Muscle layer of colon (tissue), 2 donors: Measurements from ENCODE around the gene LHX6.

ENCODE experiments used
- H3K27ac ChIP-seq: one replicate; pipeline ENCODE4 v1.7.0; 2013; ENCODE audit warnings: low read depth, mild to moderate bottlenecking, low read length, moderate library complexity
- H3K27me3 ChIP-seq, 2 donors: one replicate each; pipeline ENCODE4 v1.7.0; 2013; ENCODE audit warnings: low read length in 2 of 2, mild to moderate bottlenecking in 2 of 2; ENCODE audit not compliant: insufficient read depth in 2 of 2, control insufficient read depth in 1 of 2
- H3K36me3 ChIP-seq: one replicate; pipeline ENCODE4 v1.7.0; 2013; ENCODE audit warnings: mild to moderate bottlenecking, low read length; ENCODE audit not compliant: insufficient read depth
- H3K4me1 ChIP-seq: one replicate; pipeline ENCODE4 v1.7.0; 2013; ENCODE audit warnings: mild to moderate bottlenecking, low read length; ENCODE audit not compliant: insufficient read depth
- H3K4me3 ChIP-seq, 2 donors: one replicate each; pipeline ENCODE4 v1.7.0; 2013; ENCODE audit warnings: low read length in 2 of 2, low read depth in 1 of 2, mild to moderate bottlenecking in 1 of 2, moderate library complexity in 1 of 2
- H3K9ac ChIP-seq: one replicate; pipeline ENCODE4 v1.7.0; 2013; ENCODE audit warnings: low read length
- H3K9me3 ChIP-seq: one replicate; pipeline ENCODE4 v1.7.0; 2013; ENCODE audit warnings: mild to moderate bottlenecking, low read length
- donor health status: abdominal sarcoma.
- donor health status: Adenocarcinoma of cecum.

The LHX6 gene

DNA sequence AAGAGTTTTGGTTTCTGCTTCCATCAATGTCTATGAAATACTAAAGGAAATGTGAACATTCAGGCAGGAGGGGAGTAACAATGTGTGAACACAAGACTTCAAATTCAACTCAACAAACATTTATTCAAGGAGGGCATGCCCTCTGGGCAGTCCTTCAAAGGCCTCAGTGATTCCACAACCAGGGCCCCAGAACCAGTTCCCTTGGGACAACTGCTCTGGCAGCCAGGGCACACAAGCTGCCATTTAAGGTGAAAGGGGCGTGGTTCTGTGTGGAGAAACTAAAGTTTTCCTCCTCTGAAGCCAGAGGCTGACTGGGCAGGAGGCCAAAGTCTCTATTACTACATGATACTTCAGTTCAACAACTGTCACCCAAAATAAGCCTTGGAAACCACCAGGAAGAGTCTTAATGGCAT lies 32.7 kb upstream of the LHX6 start:
- Histone ChIP-seq H3K4me3 (no peak overlapping the region), H3K27ac (no peak overlapping the region), H3K27me3 (no peaks in the 10 kb centered on the region), H3K9me3 (no peaks in the 10 kb centered on the region), H3K9ac (no peak overlapping the region), H3K4me1 (peaks cover 43% of the 10 kb centered on the region), H3K36me3 (peaks cover 28% of the 10 kb centered on the region)

DNA sequence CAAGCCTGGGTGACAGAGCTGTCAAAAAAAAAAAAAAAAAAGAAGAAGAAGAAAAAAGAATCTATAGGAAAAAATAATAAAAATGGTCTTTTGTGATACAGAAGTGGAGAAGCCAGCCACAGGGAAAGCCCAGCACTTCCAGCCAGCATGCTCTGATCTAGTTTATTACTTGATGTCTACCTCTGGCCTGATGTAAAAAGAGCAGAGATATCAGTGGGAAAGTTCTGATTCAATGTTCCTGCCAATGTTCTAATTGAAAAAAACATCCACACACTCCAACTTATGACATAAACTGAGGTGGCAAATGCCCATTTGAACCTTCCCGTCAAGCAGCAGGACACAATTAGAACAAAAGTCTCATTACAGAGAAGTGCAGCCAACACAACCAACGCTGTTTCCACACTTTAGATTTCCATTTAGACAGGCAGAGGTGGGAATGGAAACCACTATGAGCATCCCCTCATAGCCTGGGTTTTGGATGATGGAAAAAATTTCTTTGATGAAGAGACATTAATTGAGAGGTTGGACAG lies 30.2 kb upstream of the LHX6 start:
- Histone ChIP-seq H3K4me1 (peaks cover 29% of the 10 kb centered on the region), H3K27me3 (no peaks in the 10 kb centered on the region), H3K36me3 (peaks cover 34% of the 10 kb centered on the region), H3K9me3 (no peaks in the 10 kb centered on the region), H3K9ac (no peak overlapping the region), H3K27ac (no peak overlapping the region), H3K4me3 (no peak overlapping the region)

DNA sequence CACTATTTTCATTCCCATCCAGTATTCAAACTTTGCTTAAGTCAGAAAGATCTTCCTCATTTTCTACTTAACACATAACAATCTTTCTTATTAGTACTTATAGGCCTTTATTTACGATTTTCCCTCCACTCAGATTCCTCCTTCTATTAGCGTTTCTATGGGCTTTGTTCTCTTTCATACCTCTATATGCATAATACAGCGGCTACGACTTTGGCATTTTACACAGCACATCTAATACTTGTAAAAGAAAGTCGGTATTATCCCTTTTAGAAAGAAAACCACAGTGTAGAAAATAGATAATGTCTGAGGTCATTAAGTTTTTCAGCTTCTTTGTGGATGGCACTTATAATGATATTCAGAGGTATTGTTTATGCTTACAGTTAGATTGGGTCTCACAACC lies 27.4 kb upstream of the LHX6 start:
- Histone ChIP-seq H3K9me3 (no peaks in the 10 kb centered on the region), H3K36me3 (peaks cover 38% of the 10 kb centered on the region), H3K9ac (no peak overlapping the region), H3K27me3 (no peaks in the 10 kb centered on the region), H3K4me1 (peaks cover 2% of the 10 kb centered on the region), H3K27ac (no peak overlapping the region), H3K4me3 (no peak overlapping the region)

DNA sequence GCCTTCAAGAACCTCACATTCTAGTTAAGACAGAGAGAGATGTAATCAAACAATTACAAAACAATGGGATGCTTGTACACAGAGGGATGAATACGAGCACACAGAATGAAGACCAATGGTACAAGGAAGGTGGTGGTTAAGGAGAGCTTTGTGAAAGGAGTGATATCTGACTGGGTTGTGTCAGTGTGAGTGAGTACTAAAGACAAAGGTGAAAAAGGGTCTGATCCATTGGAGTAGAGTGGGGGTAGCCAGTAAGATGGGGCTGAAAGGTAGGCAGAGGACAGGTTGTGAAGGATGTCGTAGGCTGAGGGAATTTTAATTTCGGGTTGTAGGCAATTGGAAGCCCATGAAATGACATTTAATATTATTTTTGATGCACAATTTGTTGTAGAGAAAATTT lies 26.0 kb upstream of the LHX6 start:
- Histone ChIP-seq H3K9me3 (no peaks in the 10 kb centered on the region), H3K36me3 (peaks cover 27% of the 10 kb centered on the region), H3K4me3 (no peak overlapping the region), H3K4me1 (no peaks in the 10 kb centered on the region), H3K27ac (no peak overlapping the region), H3K9ac (no peak overlapping the region), H3K27me3 (no peaks in the 10 kb centered on the region)

DNA sequence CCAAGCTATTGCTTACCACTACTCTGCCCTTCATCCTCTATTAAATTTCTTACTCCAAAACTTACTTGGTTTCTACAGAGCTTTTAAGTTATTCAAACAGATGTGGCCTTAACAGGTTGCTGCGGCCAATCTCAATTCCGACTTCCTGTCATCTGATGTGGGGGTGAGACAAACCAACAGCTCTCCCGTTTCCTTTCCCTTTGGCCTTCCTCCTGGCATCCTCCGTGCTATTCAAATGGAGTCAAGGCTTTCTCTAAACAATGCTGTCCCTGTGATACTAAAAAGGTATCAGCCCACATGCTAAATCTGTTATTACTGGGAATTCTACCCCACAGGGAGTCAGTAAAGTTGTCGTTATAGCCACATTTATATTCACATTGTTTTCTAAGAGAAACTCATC lies 24.0 kb upstream of the LHX6 start:
- Histone ChIP-seq H3K4me3 (no peak overlapping the region), H3K4me1 (no peaks in the 10 kb centered on the region), H3K9me3 (no peaks in the 10 kb centered on the region), H3K9ac (no peak overlapping the region), H3K27me3 (no peaks in the 10 kb centered on the region), H3K36me3 (peaks cover 25% of the 10 kb centered on the region), H3K27ac (no peak overlapping the region)

DNA sequence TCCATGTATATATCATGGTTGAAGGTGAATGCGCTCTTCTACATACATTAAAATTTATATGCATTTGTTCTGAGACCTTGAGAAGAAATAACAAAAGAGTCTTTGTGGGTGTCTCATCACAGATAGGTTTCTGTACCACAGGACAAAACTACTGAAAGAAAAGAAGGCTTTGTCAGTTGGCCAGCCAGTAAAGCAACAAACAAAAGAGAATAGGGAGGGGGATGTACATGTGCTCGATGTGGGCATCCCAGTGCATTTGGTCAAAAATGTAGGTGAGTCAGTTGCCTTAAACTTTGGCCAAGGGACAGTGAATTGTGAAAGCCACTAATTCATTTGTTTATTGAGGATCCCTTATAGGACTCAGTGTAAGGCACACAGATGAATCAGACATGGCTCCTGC lies 22.6 kb upstream of the LHX6 start:
- Histone ChIP-seq H3K4me3 (no peak overlapping the region), H3K9me3 (no peaks in the 10 kb centered on the region), H3K36me3 (peaks cover 37% of the 10 kb centered on the region), H3K27me3 (no peaks in the 10 kb centered on the region), H3K27ac (no peak overlapping the region), H3K9ac (no peak overlapping the region), H3K4me1 (no peaks in the 10 kb centered on the region)

DNA sequence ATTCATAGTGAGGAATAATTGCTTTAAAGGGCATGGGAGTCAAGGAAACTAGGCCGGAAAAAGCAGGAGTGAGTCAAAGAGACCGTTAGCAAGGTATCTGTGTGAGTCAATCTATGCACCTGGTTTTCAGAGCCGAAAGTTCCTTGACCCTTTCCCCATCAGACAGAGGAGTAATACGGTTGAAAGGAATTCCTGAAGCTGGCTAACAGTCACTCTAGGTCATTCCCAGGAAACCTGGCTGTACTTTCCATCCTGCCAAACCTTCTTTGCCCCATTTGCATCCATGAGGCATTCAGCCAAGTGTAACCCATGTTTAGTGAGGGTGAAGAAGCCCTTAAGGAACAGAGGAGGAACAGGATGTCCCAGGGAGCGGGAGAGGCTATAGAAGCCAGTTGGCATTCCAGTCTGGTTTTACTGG lies 19.7 kb upstream of the LHX6 start:
- Histone ChIP-seq H3K27me3 (no peaks in the 10 kb centered on the region), H3K4me3 (no peak overlapping the region), H3K9ac (no peak overlapping the region), H3K4me1 (no peaks in the 10 kb centered on the region), H3K9me3 (no peaks in the 10 kb centered on the region), H3K36me3 (peaks cover 48% of the 10 kb centered on the region), H3K27ac (no peak overlapping the region)

DNA sequence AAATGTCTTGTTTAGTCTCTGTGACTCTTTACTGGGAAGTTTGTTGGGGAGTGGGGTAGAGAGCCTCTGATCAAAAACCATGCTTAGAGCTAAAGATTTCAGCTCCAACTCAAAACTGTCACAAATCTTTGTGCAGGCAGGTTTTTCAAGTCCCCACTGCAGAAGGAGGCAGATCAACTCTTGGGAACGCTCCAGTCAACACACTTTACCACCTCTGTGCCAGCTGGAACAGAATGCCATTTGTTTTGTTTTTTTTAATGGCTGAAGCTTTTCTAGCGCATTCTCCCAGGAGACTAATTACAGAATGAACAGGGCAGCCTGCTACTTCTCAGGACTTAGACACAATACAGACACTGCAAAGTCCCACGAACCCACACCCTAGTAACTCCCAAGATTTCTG lies 17.9 kb upstream of the LHX6 start:
- H3K27me3 ChIP-seq, result no peaks in the 10 kb centered on the region
- no peak overlapping the region for H3K9ac ChIP-seq
- no peak overlapping the region for H3K4me3 ChIP-seq
- peaks cover 59% of the 10 kb centered on the region for H3K36me3 ChIP-seq
- H3K4me1 ChIP-seq, result no peaks in the 10 kb centered on the region
- no peaks in the 10 kb centered on the region for H3K9me3 ChIP-seq
- no peak overlapping the region for H3K27ac ChIP-seq

DNA sequence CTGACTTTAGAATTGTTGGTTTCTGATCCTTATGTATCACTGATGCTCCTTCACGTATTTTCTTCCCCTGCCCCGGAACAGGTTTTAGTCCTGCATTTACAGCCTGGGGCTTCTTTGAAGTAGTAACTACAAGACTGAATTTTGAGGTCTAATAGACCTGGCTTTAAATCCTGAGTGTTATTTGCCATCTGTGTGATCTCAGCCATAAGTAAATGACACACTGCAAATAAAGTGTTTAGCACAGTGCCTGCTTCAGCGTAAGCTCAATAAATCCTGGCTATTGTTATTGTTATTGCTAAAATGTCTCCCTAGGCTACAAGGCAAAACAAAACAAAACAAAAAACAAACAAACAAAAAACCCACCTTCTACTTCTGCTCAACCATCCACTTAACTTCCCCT lies 15.6 kb upstream of the LHX6 start:
- no peak overlapping the region for H3K4me3 ChIP-seq
- no peak overlapping the region for H3K9ac ChIP-seq
- peaks cover 4% of the 10 kb centered on the region for H3K4me1 ChIP-seq
- H3K9me3 ChIP-seq, result no peaks in the 10 kb centered on the region
- H3K27me3 ChIP-seq, result no peaks in the 10 kb centered on the region
- peaks cover 66% of the 10 kb centered on the region for H3K36me3 ChIP-seq
- H3K27ac ChIP-seq, result no peak overlapping the region

DNA sequence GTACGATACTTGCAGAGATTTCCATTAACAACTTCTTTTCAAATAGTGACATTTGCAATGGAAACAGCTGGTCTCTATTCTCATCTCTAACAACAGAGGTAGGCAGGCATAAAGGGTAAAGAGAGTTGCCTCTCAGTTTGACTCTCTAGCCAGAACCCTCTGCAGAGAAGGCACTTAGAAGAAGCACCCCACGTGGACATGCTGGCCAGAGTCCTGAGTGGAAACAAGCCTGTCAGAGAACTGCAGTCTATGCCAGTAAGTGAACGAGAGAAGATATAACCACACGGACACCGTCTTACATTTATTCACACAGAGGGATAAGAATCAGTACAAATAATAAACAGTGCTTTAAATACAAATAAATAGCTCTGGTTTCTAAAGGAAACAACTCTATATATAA lies 11.0 kb upstream of the LHX6 start:
- Histone ChIP-seq H3K36me3 (peaks cover 40% of the 10 kb centered on the region), H3K9me3 (no peaks in the 10 kb centered on the region), H3K27ac (no peak overlapping the region), H3K4me3 (no peak overlapping the region), H3K4me1 (peaks cover 4% of the 10 kb centered on the region), H3K27me3 (no peaks in the 10 kb centered on the region), H3K9ac (no peak overlapping the region)

DNA sequence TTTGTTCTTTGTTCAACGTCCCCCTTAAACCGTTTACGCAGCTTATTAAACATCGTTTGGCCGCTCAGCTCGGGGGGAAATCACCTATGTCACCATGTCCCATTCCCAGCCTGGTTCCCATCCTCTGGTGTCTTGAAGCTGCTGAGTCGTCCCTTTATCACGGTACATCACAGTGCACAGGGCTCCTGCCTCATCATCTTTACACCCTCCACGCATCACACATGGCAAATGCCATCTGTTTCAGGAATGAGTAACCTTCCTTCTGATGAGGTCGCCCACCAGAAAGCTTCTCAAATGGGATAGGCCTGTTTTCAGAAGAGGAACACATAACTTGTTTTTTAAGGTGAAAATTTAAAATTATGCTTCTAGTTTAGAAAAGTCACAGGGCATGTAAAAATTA lies 7.9 kb upstream of the LHX6 start:
- Histone ChIP-seq H3K27me3 (no peaks in the 10 kb centered on the region), H3K9me3 (no peaks in the 10 kb centered on the region), H3K36me3 (peaks cover 17% of the 10 kb centered on the region), H3K27ac (no peak overlapping the region), H3K9ac (no peak overlapping the region), H3K4me1 (peaks cover 4% of the 10 kb centered on the region), H3K4me3 (no peak overlapping the region)

DNA sequence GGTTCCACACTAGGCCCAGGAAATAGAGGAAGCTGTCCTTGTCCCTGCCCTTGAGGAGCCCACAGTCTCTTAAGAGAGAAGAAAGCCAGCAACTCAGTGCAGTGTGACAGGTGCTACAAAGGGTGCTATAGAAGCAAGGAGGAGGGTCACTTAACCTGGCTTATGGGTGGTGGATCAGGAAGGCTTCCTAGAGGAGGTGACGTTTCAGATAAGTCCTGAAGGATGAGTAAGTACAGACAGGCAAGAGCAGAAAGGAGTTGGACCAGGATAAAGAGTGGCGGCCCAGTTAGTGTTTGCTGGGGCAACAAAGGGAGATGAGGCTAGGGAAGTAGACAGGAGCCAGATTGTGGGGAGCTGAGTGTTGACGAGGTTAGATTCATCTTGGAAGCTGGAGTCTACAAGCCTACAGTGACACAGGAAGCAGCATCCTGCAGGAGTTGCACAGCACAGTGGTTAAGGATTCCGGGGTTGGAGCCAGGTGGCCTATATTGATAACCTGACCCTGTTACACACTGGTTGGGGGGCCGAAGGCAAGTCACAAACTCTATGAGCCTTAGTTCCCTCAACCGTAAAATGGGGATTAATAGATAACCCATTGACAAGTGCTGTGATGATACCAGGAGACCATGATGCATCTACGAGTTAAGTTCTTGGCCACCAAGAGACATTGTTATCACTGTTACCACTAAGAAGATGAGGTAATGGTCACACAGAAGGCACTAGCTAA lies 5.4 kb upstream of the LHX6 start:
- peaks cover 13% of the 10 kb centered on the region in 2 donors for H3K27me3 ChIP-seq
- no peak overlapping the region for H3K9ac ChIP-seq
- H3K4me1 ChIP-seq, result no peaks in the 10 kb centered on the region
- no peaks in the 10 kb centered on the region for H3K9me3 ChIP-seq
- no peak overlapping the region for H3K4me3 ChIP-seq
- H3K27ac ChIP-seq, result no peak overlapping the region
- H3K36me3 ChIP-seq, result no peaks in the 10 kb centered on the region
